ENCODE data around the gene BCR. TPM values are rescaled to one million over a fixed set of nuclear protein-coding genes. Genes with fewer than 3 reads are reported as not detected.

Gene BCR
- total RNA-seq, result 94.0 and 195 TPM in 2 replicates

GRCh38 chr22:23180301-23180892 is at the start of gene BCR:
Gene BCR, plus strand, starts transcription at chr22:23180509. Its CDS starts 452 bp downstream, at chr22:23180961.

GRCh38 chr22:23144932-23145877 is 35.1 kb upstream of the BCR start, which contains the start of gene RAB36:
Gene RAB36, plus strand, starts transcription at chr22:23145477. Its CDS starts 1,140 bp downstream, at chr22:23146617.

Other genes with a start within 250 kb of the BCR start
- 0.14 TPM in 1 of 2 replicates, not detected in the other for gene GNAZ, start 110.0 kb upstream of the BCR start, total RNA-seq
- 0.21 TPM in 1 of 2 replicates, not detected in the other for gene RSPH14, start 38.5 kb upstream of the BCR start, total RNA-seq
- 0.34 and 2.4 TPM in 2 replicates for gene RAB36, start 35.0 kb upstream of the BCR start, total RNA-seq